IMR-90 (cell line): ENCODE data around the gene NATD1. TPM values are rescaled to one million over a fixed set of nuclear protein-coding genes. Genes with fewer than 3 reads are reported as not detected.

Experiments
- ATAC-seq: fragments of 200-7000 bp; cut with Tn5 transposase; 2 replicates; pipeline ENCODE4 v1.9.1; 2020; ENCODE audit warnings: low read depth, mild to moderate bottlenecking, moderate library complexity
- BruUV-seq: library from RNA; stranded (reverse); fragments of 400-500 nt; replicated peaks from 2 replicates; lab custom pipeline; 2021; lab: Mats Ljungman, UMichigan
- CTCF ChIA-PET: fragments of 300-600 bp; formaldehyde crosslinking; extraction: SDS; loops from one replicate; lab custom pipeline; 2021; ENCODE audit warnings: antibody characterized with exemption; lab: Yijun Ruan, JAX
- POLR2A ChIA-PET: fragments of 300-600 bp; sonication (Branson Sonifier 250); formaldehyde crosslinking; loops from one replicate; lab custom pipeline; 2022; ENCODE audit warnings: antibody characterized with exemption; ENCODE audit not compliant: unreplicated experiment; lab: Charles Lee
- DNase-seq: peaks from one replicate; pipeline ENCODE4 v3.0.0; 2013
- H2AFZ ChIP-seq: replicated peaks from 2 replicates; pipeline ENCODE3; 2013; ENCODE audit warnings: low read length, mild to moderate bottlenecking; ENCODE audit not compliant: poor library complexity
- H2AK5ac ChIP-seq: 2 replicates; pipeline ENCODE4 v1.6.1; 2013; ENCODE audit warnings: low read depth, low read length, inconsistent platforms
- H2AK9ac ChIP-seq: replicated peaks from 2 replicates; pipeline ENCODE3; 2013; ENCODE audit warnings: mild to moderate bottlenecking, low read depth, low read length, moderate library complexity; ENCODE audit not compliant: poor library complexity
- H2BK120ac ChIP-seq: 2 replicates; pipeline ENCODE4 v1.6.1; 2013; ENCODE audit warnings: low read depth, low read length, inconsistent platforms
- H2BK15ac ChIP-seq: 3 replicates; pipeline ENCODE4 v1.6.1; 2013; ENCODE audit warnings: low read depth, low read length, inconsistent platforms
- H2BK20ac ChIP-seq: 2 replicates; pipeline ENCODE4 v1.6.1; 2013; ENCODE audit warnings: low read depth, mild to moderate bottlenecking, inconsistent platforms, low read length, moderate library complexity
- H2BK5ac ChIP-seq: 2 replicates; pipeline ENCODE4 v1.6.1; 2013; ENCODE audit warnings: mild to moderate bottlenecking, low read depth, low read length, inconsistent platforms; ENCODE audit not compliant: poor library complexity, severe bottlenecking
- H3K14ac ChIP-seq: replicated peaks from 2 replicates; pipeline ENCODE4 v1.6.1; 2013; ENCODE audit warnings: low read depth, low read length, inconsistent platforms
- H3K18ac ChIP-seq: 2 replicates; pipeline ENCODE4 v1.6.1; 2013; ENCODE audit warnings: low read depth, low read length, control low read depth
- H3K23ac ChIP-seq: 2 replicates; pipeline ENCODE4 v1.6.1; 2013; ENCODE audit warnings: low read depth, low read length, inconsistent platforms
- H3K27ac ChIP-seq: 2 replicates; pipeline ENCODE4 v1.5.1; 2013; ENCODE audit warnings: mild to moderate bottlenecking, control low read depth, low read length; ENCODE audit not compliant: insufficient read depth
- H3K27me3 ChIP-seq: 2 replicates; pipeline ENCODE4 v1.6.1; 2013; ENCODE audit warnings: low read length; ENCODE audit not compliant: control insufficient read depth, insufficient read depth
- H3K36me3 ChIP-seq: 2 replicates; pipeline ENCODE4 v1.6.1; 2013; ENCODE audit warnings: low read length, mixed read lengths; ENCODE audit not compliant: control insufficient read depth, insufficient read depth
- H3K4ac ChIP-seq: 2 replicates; pipeline ENCODE4 v1.6.1; 2013; ENCODE audit warnings: low read depth, low read length, inconsistent platforms
- H3K4me1 ChIP-seq: 2 replicates; pipeline ENCODE4 v1.6.1; 2013; ENCODE audit warnings: low read length, mixed read lengths; ENCODE audit not compliant: control insufficient read depth, insufficient read depth
- H3K4me2 ChIP-seq: 2 replicates; pipeline ENCODE4 v1.6.1; 2013; ENCODE audit warnings: low read depth, mild to moderate bottlenecking, control low read depth, low read length, moderate library complexity
- H3K4me3 ChIP-seq: 2 replicates; pipeline ENCODE4 v1.5.1; 2013; ENCODE audit warnings: low read depth, mild to moderate bottlenecking, control low read depth, low read length, moderate library complexity; ENCODE audit not compliant: insufficient read depth
- H3K56ac ChIP-seq: 2 replicates; pipeline ENCODE4 v1.6.1; 2013; ENCODE audit warnings: low read length, inconsistent platforms; ENCODE audit not compliant: insufficient read depth; ENCODE audit errors: extremely low read depth
- H3K79me1 ChIP-seq, 2 experiments: 2 replicates each; pipeline ENCODE4 v1.6.1; 2013; ENCODE audit warnings: low read length in 2 of 2, inconsistent platforms in 1 of 2, low read depth in 1 of 2
- H3K9ac ChIP-seq: 2 replicates; pipeline ENCODE4 v1.6.1; 2013; ENCODE audit warnings: low read depth, low read length, control low read depth
- H3K9me1 ChIP-seq: 2 replicates; pipeline ENCODE4 v1.6.1; 2013; ENCODE audit warnings: low read length, inconsistent platforms; ENCODE audit not compliant: insufficient read depth
- H3K9me3 ChIP-seq: 2 replicates; pipeline ENCODE4 v1.6.1; 2013; ENCODE audit warnings: low read length; ENCODE audit not compliant: control insufficient read depth, insufficient read depth
- H4K20me1 ChIP-seq: 2 replicates; pipeline ENCODE4 v1.6.1; 2013; ENCODE audit warnings: low read length, inconsistent platforms; ENCODE audit not compliant: insufficient read depth
- H4K5ac ChIP-seq: 2 replicates; pipeline ENCODE4 v1.6.1; 2013; ENCODE audit warnings: mild to moderate bottlenecking, low read depth, low read length, control low read depth
- H4K8ac ChIP-seq, 2 experiments: 2 replicates each; pipeline ENCODE4 v1.6.1; 2013; ENCODE audit warnings: low read depth in 2 of 2, low read length in 2 of 2, control low read depth in 1 of 2, inconsistent platforms in 1 of 2
- H4K91ac ChIP-seq: 2 replicates; pipeline ENCODE4 v1.6.1; 2013; ENCODE audit warnings: low read depth, low read length, inconsistent platforms; ENCODE audit not compliant: insufficient read depth
- CHD1 ChIP-seq: IDR thresholded peaks from 2 replicates; pipeline ENCODE4 v1.6.1; 2012; ENCODE audit warnings: low read depth, low read length, improper control_type of control experiment
- RAD21 ChIP-seq: IDR thresholded peaks from 2 replicates; pipeline ENCODE4 v1.6.1; 2012; ENCODE audit warnings: low read length, improper control_type of control experiment
- WGBS, 2 experiments: methylation state at CpG; one replicate each; pipeline versions ENCODE4 v1.1.5 to v1.1.7; 2013; ENCODE audit warnings: missing lambda C conversion rate in 2 of 2; ENCODE audit not compliant: insufficient read length in 1 of 2; ENCODE audit errors: extremely low coverage in 2 of 2; 5-methylcytosine and 5-hydroxymethylcytosine counted together
- dilution Hi-C: fragments of 300-500 bp; cut with HindIII; formaldehyde crosslinking; loops from one replicate; pipeline ENCODE4 v1.14.3; 2018; ENCODE audit warnings: low sequenced_read_pairs; ENCODE audit not compliant: unreplicated experiment
- in situ Hi-C: fragments of 300-500 bp; cut with MboI; formaldehyde crosslinking; loops from 3 replicates; pipeline ENCODE4 v1.14.3; 2019; ENCODE audit warnings: low sequenced_read_pairs, inconsistent platforms, mixed read lengths
- intact Hi-C: fragments of 100-400 bp; cut with micrococcal nuclease; formaldehyde crosslinking; loops from 2 replicates; pipeline ENCODE4 v1.10.0; 2022
- polyA plus RNA-seq, 3 experiments: library from polyadenylated mRNA; depleted of rRNA; stranded (reverse); fragments of >200 nt; gene quantifications; 2 replicates each; pipeline ENCODE4 v1.2.3, GENCODE V29; 2012; ENCODE audit warnings: low replicate concordance in 1 of 3
- total RNA-seq: library from RNA; depleted of rRNA; stranded (reverse); fragments of >200 nt; gene quantifications from 2 replicates; pipeline ENCODE4 v1.2.3, GENCODE V29; 2012
- TF ChIP-seq, protein P1 (sequence below): conservative IDR thresholded peaks from 2 replicates; pipeline ENCODE4 v1.5.1; 2012; ENCODE audit warnings: mild to moderate bottlenecking, low read depth, low read length, improper control_type of control experiment

Gene NATD1
- total and polyA plus RNA-seq, 2 of the 4 experiments (the other 2 are of a cell fraction): 0.90 to 4.3 TPM

DNA sequence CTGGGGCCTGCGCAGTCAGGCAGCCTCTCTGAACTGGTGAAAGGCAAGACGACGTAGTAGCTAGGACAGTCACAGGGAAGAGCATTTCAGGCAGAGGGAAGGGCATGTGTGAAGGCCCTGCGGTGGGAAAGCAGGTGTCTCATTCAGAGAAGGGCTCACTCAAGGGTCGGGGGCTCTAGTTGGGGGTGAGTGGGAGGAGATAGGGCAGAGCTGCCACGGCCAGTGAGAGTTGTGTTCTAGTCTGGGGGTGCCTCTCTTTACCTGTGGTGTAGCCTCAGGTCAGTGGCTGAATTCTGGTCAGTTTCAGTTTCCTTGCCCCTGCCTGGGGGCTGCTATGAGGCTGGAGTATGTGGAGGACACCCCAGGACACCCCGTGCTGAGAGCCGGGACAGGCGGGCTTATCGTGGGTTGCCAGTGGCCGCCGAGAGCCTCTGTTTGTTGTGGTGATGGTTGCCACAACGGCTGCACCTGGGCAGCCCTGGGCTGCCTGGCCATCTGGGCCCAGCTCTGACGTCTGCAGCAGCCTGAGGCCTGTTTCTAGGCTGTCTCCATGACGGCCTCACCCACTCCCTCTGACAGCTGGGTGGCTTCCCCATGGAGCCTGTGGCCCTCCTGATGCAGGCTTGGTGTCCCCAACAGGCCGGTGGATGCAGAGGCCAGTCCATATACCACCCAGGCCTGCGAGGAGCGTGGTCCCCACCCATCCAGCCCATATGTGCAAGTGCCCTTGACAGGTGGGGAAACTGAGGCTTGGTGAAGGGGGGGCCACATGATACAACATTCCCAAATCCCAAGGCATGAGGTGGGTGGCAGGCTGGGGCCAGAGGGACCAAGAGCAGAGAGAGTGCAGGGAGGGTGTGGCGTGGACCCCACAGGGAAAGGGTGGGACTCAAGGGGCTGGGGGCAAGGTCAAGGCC lies 42.1 kb upstream of the NATD1 start:
- no peak overlapping the region for H2AFZ ChIP-seq
- no peak overlapping the region for H4K5ac ChIP-seq
- no TSS peak for BruUV-seq
- WGBS, 2 experiments: 78% methylated on average over 13 of the region's 19 CpGs; no CpG with 5 or more reads in 1 of the 2 experiments
- H3K4ac ChIP-seq: no peak overlapping the region
- no peak for TF ChIP-seq CHD1
- TF ChIP-seq, protein P1, sequence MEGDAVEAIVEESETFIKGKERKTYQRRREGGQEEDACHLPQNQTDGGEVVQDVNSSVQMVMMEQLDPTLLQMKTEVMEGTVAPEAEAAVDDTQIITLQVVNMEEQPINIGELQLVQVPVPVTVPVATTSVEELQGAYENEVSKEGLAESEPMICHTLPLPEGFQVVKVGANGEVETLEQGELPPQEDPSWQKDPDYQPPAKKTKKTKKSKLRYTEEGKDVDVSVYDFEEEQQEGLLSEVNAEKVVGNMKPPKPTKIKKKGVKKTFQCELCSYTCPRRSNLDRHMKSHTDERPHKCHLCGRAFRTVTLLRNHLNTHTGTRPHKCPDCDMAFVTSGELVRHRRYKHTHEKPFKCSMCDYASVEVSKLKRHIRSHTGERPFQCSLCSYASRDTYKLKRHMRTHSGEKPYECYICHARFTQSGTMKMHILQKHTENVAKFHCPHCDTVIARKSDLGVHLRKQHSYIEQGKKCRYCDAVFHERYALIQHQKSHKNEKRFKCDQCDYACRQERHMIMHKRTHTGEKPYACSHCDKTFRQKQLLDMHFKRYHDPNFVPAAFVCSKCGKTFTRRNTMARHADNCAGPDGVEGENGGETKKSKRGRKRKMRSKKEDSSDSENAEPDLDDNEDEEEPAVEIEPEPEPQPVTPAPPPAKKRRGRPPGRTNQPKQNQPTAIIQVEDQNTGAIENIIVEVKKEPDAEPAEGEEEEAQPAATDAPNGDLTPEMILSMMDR: no peak
- TF ChIP-seq RAD21: no peak
- no peak overlapping the region for H4K8ac ChIP-seq
- peak overlapping the region; percentile 19 for H2AK9ac ChIP-seq
- POLR2A ChIA-PET: no interaction called here
- ATAC-seq (no peak), DNase-seq (peak; percentile 59)
- H4K20me1 ChIP-seq: peaks cover 96% of the 10 kb centered on the region
- no peak overlapping the region for H3K18ac ChIP-seq
- H3K9ac ChIP-seq: no peak overlapping the region
- H2BK5ac ChIP-seq: no peak overlapping the region
- H3K9me3 ChIP-seq: peaks cover 3% of the 10 kb centered on the region; the same call in 1 of the 2 replicates
- H4K91ac ChIP-seq: no peak overlapping the region
- intact Hi-C loops (no loop called here), dilution Hi-C loops (no loop called here), in situ Hi-C loops (no loop called here)
- H3K14ac ChIP-seq: no peak overlapping the region
- no peak overlapping the region for H2BK20ac ChIP-seq
- H3K23ac ChIP-seq: no peak overlapping the region
- H3K4me1 ChIP-seq: peaks cover 13% of the 10 kb centered on the region
- CTCF ChIA-PET: interaction anchor here (0.5 kb wide), 1 partner anchor 196 kb away, joined by 3 read pairs; no protein-coding TSS in a partner anchor
- no peaks in the 10 kb centered on the region for H3K27me3 ChIP-seq
- H3K27ac ChIP-seq: no peak overlapping the region
- no peak overlapping the region for H3K4me3 ChIP-seq
- peaks cover 13 to 37% of the 10 kb centered on the region in 2 experiments for H3K79me1 ChIP-seq
- no peak overlapping the region for H2BK120ac ChIP-seq
- no peak overlapping the region for H3K4me2 ChIP-seq
- H3K9me1 ChIP-seq: no peaks in the 10 kb centered on the region; the same call in 1 of the 2 replicates
- H3K36me3 ChIP-seq: peaks cover 23% of the 10 kb centered on the region
- no peak overlapping the region for H3K56ac ChIP-seq
- no peak overlapping the region for H2BK15ac ChIP-seq
- H2AK5ac ChIP-seq: no peak overlapping the region
